C4-2B (cell line): ENCODE data around the gene LSAMP.
"Not testable (repeated sequence)": the region's sequence is repeated elsewhere in the genome, so short reads cannot be mapped to it uniquely, and the experiment has no call there.

Experiments used
- H3K27ac ChIP-seq: fragments of 450-650 bp; 2 replicates; pipeline ENCODE4 v1.5.1; 2017
- ZFX ChIP-seq: fragments of 450-650 bp; IDR thresholded peaks from 2 replicates; pipeline ENCODE4 v1.6.1; 2017
- TF ChIP-seq, protein P1 (sequence below): fragments of 450-650 bp; conservative IDR thresholded peaks from 2 replicates; pipeline ENCODE4 v1.5.1; 2017; ENCODE audit warnings: mild to moderate bottlenecking

Gene LSAMP

DNA sequence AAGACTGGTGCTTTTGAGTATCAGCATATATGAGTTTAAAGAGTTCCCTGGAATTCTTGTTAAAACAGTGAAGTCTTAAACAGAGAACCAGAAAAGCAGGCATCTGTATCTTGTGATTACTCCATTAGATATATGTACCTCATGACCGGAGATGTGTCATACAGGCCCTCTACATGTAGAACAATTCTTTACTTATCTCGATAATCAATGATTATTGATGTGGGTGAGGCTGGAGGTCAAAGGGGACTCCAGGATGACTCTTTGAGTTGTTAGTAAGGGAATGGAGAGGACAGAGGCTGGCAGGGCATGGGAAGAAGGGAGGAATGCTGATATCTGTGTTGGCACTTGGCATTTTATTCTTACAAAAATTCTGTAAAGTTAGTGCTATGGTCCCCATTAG is 666.3 kb downstream of the LSAMP start:
- no peak overlapping the region for H3K27ac ChIP-seq
- TF ChIP-seq ZFX, result no peak
- TF ChIP-seq, protein P1, sequence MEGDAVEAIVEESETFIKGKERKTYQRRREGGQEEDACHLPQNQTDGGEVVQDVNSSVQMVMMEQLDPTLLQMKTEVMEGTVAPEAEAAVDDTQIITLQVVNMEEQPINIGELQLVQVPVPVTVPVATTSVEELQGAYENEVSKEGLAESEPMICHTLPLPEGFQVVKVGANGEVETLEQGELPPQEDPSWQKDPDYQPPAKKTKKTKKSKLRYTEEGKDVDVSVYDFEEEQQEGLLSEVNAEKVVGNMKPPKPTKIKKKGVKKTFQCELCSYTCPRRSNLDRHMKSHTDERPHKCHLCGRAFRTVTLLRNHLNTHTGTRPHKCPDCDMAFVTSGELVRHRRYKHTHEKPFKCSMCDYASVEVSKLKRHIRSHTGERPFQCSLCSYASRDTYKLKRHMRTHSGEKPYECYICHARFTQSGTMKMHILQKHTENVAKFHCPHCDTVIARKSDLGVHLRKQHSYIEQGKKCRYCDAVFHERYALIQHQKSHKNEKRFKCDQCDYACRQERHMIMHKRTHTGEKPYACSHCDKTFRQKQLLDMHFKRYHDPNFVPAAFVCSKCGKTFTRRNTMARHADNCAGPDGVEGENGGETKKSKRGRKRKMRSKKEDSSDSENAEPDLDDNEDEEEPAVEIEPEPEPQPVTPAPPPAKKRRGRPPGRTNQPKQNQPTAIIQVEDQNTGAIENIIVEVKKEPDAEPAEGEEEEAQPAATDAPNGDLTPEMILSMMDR, result no peak

DNA sequence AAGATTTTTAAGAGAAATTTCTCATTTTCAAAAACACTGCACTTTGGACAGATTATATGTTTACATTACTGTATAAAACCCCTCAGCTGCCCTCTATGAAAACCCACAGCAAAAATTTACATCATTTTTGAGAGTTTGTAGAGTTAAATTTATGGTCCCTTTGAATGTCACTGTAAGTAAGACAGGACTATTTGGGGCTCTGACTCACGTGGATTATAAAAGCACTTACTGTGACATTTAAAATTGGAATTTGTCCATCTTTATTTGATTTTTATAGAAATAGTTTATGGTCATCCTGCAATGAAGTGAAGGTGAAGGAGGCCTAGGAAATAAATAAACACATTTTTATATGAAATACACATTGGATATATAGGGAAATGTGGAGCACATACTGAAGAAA is 672.3 kb downstream of the LSAMP start:
- TF ChIP-seq, protein P1, result no peak
- TF ChIP-seq ZFX, result no peak
- no peak overlapping the region for H3K27ac ChIP-seq

DNA sequence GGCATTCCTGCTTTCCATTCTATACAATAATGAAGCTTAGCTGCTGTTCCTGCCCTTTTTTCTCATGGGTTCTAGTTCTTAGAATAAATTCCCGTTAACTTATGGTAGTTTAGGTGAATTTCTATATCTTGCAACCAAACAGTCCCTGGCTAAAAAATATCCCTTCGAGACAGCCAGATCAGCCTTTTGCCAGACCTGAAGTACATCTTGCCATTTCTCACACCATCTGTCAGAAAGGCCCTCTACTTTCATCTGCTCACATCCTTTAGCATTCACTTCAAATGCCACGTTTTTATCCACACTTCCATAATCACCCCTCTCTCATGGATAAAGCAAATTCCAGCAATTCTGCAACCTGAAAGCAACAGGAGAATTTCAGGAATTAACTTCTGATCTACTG is 676.6 kb downstream of the LSAMP start:
- TF ChIP-seq, protein P1, result no peak
- TF ChIP-seq ZFX, result no peak

DNA sequence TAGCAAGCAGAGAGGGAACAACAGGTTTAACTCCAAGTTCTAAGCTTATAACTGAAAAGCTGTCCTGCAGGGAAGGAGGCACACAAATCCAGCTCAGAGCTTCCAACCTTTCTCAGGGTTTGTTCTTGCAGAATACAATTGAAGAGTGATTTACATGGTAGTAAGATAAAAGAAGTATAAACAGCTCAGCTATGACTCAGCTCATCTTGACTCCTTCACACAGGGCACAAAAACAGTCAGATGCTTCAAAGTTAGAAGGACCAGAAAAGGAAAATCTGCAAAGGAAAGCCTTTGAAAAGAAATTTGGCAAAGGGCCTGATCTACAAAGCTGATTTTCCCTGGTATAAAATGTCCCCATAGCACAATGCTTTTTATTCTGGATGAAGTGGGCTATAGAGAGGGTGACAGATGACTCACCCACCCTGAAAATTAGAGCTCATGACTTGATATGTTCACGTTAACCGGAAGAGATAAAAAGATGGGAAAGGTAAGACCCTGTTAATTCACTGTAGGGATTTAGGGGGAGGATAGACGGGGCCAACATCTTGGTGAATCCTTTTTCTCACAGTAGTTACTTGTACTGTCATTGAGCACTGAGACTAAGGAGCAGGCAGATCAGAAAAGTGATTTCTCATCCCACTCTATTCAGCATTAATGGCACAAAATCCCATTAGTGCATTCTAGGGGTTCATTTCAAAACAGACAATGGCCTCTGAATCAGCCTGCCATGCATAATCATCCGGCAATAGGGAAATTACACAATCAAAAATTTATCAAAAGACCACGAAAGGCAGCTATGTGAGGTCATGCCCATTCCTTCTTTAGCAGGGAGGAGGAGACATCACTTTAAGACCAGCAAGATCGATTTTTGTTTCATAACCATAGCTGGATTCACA is 678.5 kb downstream of the LSAMP start:
- TF ChIP-seq, protein P1, result no peak
- no peak for TF ChIP-seq ZFX
- H3K27ac ChIP-seq, result no peak overlapping the region

More for the DNA sequence above, 676.6 kb downstream of the LSAMP start:
- no peak overlapping the region for H3K27ac ChIP-seq

DNA sequence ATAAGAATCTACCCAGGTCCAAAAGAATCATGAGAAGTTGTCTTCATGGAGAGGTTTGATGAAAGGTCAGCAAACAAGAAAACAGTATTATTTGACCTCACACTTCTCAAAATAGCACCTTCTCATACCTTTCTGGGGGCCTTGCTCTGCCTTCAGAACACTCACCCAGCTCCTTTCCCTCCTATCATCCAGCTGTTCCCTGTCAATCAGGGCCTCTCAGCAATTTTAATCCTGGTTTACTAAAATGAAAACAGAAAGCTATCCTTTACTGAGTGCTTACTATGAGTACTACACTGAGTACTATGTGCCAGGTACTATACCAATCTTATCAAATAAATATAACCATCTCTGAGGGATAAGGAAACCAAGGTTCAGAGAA is 683.4 kb downstream of the LSAMP start:
- no peak overlapping the region for H3K27ac ChIP-seq
- TF ChIP-seq, protein P1, result no peak
- TF ChIP-seq ZFX, result no peak

DNA sequence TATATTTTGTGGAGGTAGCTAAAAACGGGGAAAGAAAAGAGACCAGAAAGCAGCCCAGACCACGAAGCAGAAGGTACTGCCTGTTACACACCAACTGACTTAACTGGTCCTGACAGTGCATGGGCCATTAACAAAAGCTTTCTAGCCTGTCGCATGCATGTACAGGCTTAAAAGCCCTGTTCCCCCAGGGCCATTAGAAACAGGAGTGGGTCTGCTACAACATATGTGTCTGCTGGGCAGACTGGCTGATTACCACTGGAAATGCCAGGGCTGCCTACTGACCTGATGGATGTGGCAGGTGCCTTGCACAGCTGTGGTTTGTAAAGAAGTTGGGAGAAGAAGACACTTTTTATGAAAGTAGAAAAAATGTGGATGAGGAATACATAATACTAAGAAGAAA is 684.6 kb downstream of the LSAMP start:
- no peak overlapping the region for H3K27ac ChIP-seq
- no peak for TF ChIP-seq ZFX
- TF ChIP-seq, protein P1, result no peak

DNA sequence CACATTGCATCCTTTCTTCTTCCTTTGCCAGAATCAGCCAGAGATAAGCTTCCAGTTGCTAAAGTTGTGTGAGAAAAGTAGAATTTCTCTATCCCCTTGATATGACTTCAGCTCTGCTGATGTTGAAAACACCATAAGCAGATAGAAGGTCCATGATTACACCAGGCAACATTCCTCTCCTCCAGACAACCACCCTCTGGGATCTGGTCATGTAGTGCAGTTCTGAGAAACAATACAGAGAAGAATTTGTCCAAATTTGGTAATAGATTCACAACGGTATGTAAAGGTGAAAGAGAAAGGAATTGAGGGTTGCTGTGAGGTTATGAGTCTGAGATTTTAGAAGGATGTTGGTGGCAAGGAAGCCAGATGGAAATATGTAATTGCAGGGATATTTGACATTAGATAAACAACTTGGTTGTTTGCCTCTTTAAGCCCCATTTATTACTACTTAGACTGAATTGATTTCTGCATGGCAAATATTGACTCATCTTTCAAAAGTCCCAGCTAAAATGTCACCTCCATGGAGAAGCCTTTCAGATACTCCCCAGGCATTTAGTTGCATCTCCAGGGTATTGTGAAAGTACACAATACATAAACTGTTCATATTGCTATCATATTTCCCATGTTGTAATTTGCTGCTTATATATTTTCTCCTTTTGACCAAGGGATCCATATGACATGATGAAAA is 687.1 kb downstream of the LSAMP start:
- H3K27ac ChIP-seq, result no peak overlapping the region
- TF ChIP-seq ZFX, result no peak
- TF ChIP-seq, protein P1, result no peak

DNA sequence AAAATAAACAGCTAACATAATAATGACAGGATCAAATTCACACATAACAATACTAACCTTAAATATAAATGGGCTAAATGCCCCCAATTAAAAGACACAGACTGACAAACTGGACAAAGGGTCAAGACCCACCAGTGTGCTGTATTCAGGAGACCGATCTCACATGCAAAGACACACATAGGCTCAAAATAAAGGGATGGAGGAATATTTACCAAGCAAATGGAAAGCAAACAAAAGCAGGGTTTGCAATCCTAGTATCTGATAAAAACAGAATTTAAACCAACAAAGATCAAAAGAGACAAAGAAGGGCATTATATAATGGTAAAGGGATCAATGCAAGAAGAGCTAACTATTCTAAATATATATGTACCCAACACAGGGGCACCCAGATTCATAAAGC is 692.3 kb downstream of the LSAMP start:
- not testable (repeated sequence) for H3K27ac ChIP-seq
